ENCODE measurements around the gene WDR5. TPM values are rescaled to one million over a fixed set of nuclear protein-coding genes. Genes with fewer than 3 reads are reported as not detected.

Gene WDR5
- polyA plus RNA-seq, 2 of the 4 experiments (the other 2 are of a cell fraction) = 37.9 to 46.0 TPM

DNA sequence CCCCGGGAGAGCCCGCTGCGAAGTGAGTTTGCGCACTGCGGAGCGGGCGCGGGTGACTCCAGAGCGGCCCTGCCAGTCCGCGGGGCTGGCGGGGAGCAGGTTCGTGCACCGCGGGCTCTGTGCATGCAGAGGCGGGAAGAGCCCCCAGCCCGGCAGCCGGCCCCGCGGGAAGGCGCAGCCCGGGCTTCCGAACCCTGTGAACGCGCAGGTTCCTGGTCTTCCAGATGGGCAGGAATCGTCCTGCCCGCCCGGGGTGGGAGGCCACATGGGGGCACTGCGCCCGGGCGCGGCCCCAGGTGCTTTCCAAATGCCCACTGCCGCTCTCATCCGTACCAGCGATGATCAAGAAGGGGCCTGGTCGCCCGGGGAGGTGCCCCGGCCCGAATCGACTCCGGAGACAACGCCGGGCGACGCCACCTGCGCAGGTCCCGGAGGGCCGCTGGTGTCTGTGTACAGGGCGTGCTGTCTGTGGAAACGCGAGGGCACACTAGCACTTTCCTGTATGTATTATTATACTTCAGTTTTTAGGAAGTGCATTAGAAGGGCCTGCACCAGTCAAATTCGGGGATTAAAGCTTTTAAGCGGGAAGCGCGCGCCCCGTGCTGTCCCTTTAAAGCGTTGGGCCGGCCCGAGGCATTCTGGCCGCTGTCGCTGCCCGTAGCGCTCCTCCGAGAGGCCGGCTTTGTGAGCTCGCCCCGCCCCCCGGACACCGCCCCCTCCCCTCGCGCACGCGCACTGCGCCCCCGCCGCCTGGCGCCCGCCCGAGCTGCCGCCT, at the start of gene WDR5 (continued):
- no peak for TF ChIP-seq NR3C1 (IDR thresholded peaks at IDR 0.05)
- TF ChIP-seq EHMT2 (IDR thresholded peaks at IDR 0.05; ENCODE audit: low read depth) = no peak
- TF ChIP-seq, protein P1, sequence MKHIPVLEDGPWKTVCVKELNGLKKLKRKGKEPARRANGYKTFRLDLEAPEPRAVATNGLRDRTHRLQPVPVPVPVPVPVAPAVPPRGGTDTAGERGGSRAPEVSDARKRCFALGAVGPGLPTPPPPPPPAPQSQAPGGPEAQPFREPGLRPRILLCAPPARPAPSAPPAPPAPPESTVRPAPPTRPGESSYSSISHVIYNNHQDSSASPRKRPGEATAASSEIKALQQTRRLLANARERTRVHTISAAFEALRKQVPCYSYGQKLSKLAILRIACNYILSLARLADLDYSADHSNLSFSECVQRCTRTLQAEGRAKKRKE (CRISPR knock-in tag; IDR thresholded peaks at IDR 0.05; ENCODE audit: low read depth) = no peak
- TF ChIP-seq ZC3H11A (IDR thresholded peaks at IDR 0.05) = no peak
- TF ChIP-seq, protein P2, sequence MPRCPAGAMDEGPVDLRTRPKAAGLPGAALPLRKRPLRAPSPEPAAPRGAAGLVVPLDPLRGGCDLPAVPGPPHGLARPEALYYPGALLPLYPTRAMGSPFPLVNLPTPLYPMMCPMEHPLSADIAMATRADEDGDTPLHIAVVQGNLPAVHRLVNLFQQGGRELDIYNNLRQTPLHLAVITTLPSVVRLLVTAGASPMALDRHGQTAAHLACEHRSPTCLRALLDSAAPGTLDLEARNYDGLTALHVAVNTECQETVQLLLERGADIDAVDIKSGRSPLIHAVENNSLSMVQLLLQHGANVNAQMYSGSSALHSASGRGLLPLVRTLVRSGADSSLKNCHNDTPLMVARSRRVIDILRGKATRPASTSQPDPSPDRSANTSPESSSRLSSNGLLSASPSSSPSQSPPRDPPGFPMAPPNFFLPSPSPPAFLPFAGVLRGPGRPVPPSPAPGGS (IDR thresholded peaks at IDR 0.05) = peak; percentile 60; the same call in 2 of the 3 replicates

DNA sequence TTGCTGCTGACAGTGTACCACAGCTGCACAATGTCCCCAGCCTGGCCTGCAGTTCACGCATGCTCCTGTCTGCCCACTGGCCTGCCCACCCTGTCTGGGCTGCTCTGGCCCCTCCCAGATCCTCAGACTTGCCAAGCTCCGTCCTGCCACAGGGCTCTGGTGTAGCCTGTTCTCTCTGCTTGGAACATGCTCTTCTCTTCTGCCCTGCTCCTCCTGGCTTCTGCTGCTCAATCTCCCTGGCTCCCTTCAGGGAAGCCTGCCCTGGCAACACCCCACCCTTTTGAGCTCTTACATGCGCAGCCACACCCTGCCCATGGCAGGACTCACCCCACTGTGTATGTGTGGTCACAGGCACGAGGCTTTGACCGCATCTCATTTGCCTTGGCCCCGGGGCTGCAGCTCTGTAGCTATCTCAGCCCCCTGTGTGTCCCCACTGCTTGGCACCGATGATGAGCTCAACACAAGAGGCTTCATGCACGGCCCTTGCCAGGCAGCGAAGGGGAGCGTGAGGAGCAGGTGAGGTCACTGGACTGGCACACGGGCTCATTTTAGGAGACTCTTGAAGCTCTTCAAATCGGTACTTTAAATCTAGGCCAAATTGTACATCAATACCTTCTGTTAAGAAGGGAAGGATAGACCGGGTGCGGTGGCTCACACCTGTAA, 47.7 kb upstream of the WDR5 start:
- Histone ChIP-seq H3K9me3 (0 out of 3 replicates have a peak, but pooled peaks cover 6% of the 10 kb centered on the region), H3K27ac (no peak overlapping the region), H3K4me1 (no peaks in the 10 kb centered on the region), H3K4me2 (no peak overlapping the region), H3K4me3 (no peak overlapping the region)
- CTCF ChIA-PET = interaction anchor here (0.8 to 1.7 kb wide), 3 partner anchors 10 to 361 kb away, joined by 3 to 5 read pairs (median 3); no protein-coding TSS in a partner anchor
- FAIRE-seq = no peak
- peak; percentile 66; a peak in 5 of 6 replicates for ATAC-seq
- POLR2A ChIA-PET = no interaction called here
- DNase-seq (ENCODE audit: low read depth in 1 of 2, low spot score in 1 of 2) = no peak
- TF ChIP-seq FOSL2 (IDR thresholded peaks at IDR 0.05) (no peak), FOSL2 (CRISPR knock-in tag; IDR thresholded peaks at IDR 0.05) (no peak), EHF (CRISPR knock-in tag; IDR thresholded peaks at IDR 0.05) (no peak), GATA3 (IDR thresholded peaks at IDR 0.05; ENCODE audit: borderline replicate concordance) (no peak), CEBPB (IDR thresholded peaks at IDR 0.05) (no peak)
- TF ChIP-seq, protein P3, sequence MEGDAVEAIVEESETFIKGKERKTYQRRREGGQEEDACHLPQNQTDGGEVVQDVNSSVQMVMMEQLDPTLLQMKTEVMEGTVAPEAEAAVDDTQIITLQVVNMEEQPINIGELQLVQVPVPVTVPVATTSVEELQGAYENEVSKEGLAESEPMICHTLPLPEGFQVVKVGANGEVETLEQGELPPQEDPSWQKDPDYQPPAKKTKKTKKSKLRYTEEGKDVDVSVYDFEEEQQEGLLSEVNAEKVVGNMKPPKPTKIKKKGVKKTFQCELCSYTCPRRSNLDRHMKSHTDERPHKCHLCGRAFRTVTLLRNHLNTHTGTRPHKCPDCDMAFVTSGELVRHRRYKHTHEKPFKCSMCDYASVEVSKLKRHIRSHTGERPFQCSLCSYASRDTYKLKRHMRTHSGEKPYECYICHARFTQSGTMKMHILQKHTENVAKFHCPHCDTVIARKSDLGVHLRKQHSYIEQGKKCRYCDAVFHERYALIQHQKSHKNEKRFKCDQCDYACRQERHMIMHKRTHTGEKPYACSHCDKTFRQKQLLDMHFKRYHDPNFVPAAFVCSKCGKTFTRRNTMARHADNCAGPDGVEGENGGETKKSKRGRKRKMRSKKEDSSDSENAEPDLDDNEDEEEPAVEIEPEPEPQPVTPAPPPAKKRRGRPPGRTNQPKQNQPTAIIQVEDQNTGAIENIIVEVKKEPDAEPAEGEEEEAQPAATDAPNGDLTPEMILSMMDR (IDR thresholded peaks at IDR 0.05) = no peak
- TF ChIP-seq, protein P4, sequence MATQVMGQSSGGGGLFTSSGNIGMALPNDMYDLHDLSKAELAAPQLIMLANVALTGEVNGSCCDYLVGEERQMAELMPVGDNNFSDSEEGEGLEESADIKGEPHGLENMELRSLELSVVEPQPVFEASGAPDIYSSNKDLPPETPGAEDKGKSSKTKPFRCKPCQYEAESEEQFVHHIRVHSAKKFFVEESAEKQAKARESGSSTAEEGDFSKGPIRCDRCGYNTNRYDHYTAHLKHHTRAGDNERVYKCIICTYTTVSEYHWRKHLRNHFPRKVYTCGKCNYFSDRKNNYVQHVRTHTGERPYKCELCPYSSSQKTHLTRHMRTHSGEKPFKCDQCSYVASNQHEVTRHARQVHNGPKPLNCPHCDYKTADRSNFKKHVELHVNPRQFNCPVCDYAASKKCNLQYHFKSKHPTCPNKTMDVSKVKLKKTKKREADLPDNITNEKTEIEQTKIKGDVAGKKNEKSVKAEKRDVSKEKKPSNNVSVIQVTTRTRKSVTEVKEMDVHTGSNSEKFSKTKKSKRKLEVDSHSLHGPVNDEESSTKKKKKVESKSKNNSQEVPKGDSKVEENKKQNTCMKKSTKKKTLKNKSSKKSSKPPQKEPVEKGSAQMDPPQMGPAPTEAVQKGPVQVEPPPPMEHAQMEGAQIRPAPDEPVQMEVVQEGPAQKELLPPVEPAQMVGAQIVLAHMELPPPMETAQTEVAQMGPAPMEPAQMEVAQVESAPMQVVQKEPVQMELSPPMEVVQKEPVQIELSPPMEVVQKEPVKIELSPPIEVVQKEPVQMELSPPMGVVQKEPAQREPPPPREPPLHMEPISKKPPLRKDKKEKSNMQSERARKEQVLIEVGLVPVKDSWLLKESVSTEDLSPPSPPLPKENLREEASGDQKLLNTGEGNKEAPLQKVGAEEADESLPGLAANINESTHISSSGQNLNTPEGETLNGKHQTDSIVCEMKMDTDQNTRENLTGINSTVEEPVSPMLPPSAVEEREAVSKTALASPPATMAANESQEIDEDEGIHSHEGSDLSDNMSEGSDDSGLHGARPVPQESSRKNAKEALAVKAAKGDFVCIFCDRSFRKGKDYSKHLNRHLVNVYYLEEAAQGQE (IDR thresholded peaks at IDR 0.05) = no peak
- WGBS (ENCODE audit: missing lambda C conversion rate) = 54% methylated on average over 14 of the region's 14 CpGs

DNA sequence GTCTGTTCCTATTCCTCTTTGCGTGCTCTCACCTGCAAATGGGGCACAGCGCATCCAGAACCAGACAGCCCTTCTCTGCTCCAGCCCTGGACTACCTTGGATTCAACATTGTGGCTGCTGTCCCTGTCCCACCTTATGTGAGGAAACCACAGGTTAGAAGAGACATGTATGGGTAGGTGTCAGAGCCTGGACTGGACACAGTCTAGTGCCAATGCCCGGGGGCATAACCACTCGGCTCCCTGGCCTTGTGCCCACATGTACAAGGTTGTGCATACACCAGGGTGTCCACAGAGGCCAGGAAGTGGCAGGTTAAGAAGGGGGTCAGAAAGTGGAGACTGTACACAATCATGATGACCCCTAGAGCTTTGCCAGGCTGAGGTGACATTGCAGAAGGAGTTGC, 45.9 kb upstream of the WDR5 start:
- ATAC-seq (no peak), FAIRE-seq (no peak), DNase-seq (ENCODE audit: low read depth in 1 of 2, low spot score in 1 of 2) (no peak)
- ChIA-PET POLR2A (no interaction called here), CTCF (interaction anchor here (0.7 kb wide), 1 partner anchor 16 kb away, joined by 3 read pairs; no protein-coding TSS in a partner anchor)
- 0 out of 3 replicates have a peak, but pooled peaks cover 6% of the 10 kb centered on the region for H3K9me3 ChIP-seq
- WGBS (ENCODE audit: missing lambda C conversion rate) = 45% methylated on average over 4 of the region's 4 CpGs
- H3K4me2 ChIP-seq = no peak overlapping the region
- H3K4me1 ChIP-seq = no peaks in the 10 kb centered on the region
- no peak overlapping the region for H3K27ac ChIP-seq
- no peak overlapping the region for H3K4me3 ChIP-seq
- no peak for TF ChIP-seq ZFP36 (IDR thresholded peaks at IDR 0.05; ENCODE audit: borderline replicate concordance, partially characterized antibody)
- TF ChIP-seq HEYL (CRISPR knock-in tag; IDR thresholded peaks at IDR 0.05) = no peak

Data from A549 (cell line).